HG02798 (cell line): ENCODE measurements around the gene ARSG.
A peak's percentile ranks its signal among the peaks of the same experiment; 100 is the strongest.

Experiments
- ATAC-seq: cut with Tn5 transposase; IDR thresholded peaks from one replicate; pipeline ENCODE4 v1.9.1; 2021; ENCODE audit warnings: mild to moderate bottlenecking; ENCODE audit not compliant: unreplicated experiment, poor library complexity

Gene ARSG

GRCh38 chr17:68461122-68461539 lies 169.8 kb downstream of the ARSG start:
- no peak for ATAC-seq

- ATAC-seq = no peak
These were observed 170.3 kb downstream of the ARSG start for GRCh38 chr17:68461589-68461988.

- ATAC-seq = peak; percentile 46
These were observed 171.3 kb downstream of the ARSG start for GRCh38 chr17:68462381-68463210.

GRCh38 chr17:68463211-68464019 lies 172.1 kb downstream of the ARSG start:
- ATAC-seq = no peak

GRCh38 chr17:68468334-68468733 lies 177.0 kb downstream of the ARSG start:
- ATAC-seq = no peak

GRCh38 chr17:68468788-68469187 lies 177.5 kb downstream of the ARSG start:
- no peak for ATAC-seq
